ENCODE data around the gene KIF26B.

Gene KIF26B

GRCh38 chr1:245503548-245503947 lies 348.8 kb downstream of the KIF26B start:
- no peak for TF ChIP-seq PAX5 (IDR thresholded peaks at IDR 0.05; ENCODE audit: insufficient read depth, low read length, severe bottlenecking)
- TF ChIP-seq SPI1 (IDR thresholded peaks at IDR 0.05; ENCODE audit: low read depth, low read length): no peak
- TF ChIP-seq POLR2AphosphoS5 (IDR thresholded peaks at IDR 0.05; ENCODE audit: low read depth, low read length): no peak
- no peak for TF ChIP-seq POLR2A (IDR thresholded peaks at IDR 0.05; ENCODE audit: low read depth, low read length)
- TF ChIP-seq POU2F2 (IDR thresholded peaks at IDR 0.05; ENCODE audit: low read depth, low read length): no peak
- no peak for TF ChIP-seq TAF1 (IDR thresholded peaks at IDR 0.05; ENCODE audit: low read depth, low read length)
- DNase-seq (ENCODE audit: insufficient read length, low spot score): no peak
- no peak for FAIRE-seq

- no peak for FAIRE-seq
These were observed 355.4 kb downstream of the KIF26B start for GRCh38 chr1:245510144-245510543.

GRCh38 chr1:245512181-245512888 lies 357.6 kb downstream of the KIF26B start:
- DNase-seq (ENCODE audit: insufficient read length, low spot score): no peak
- TF ChIP-seq TAF1 (IDR thresholded peaks at IDR 0.05; ENCODE audit: low read depth, low read length) (no peak), POLR2A (IDR thresholded peaks at IDR 0.05; ENCODE audit: low read depth, low read length) (no peak), PAX5 (IDR thresholded peaks at IDR 0.05; ENCODE audit: insufficient read depth, low read length, severe bottlenecking) (no peak), POLR2AphosphoS5 (IDR thresholded peaks at IDR 0.05; ENCODE audit: low read depth, low read length) (no peak), SPI1 (IDR thresholded peaks at IDR 0.05; ENCODE audit: low read depth, low read length) (no peak)
- no peak for FAIRE-seq

More at GRCh38 chr1:245510144-245510543, 355.4 kb downstream of the KIF26B start:
- DNase-seq (ENCODE audit: insufficient read length, low spot score): no peak
- TF ChIP-seq POU2F2 (IDR thresholded peaks at IDR 0.05; ENCODE audit: low read depth, low read length) (no peak), SPI1 (IDR thresholded peaks at IDR 0.05; ENCODE audit: low read depth, low read length) (no peak), PAX5 (IDR thresholded peaks at IDR 0.05; ENCODE audit: insufficient read depth, low read length, severe bottlenecking) (no peak), POLR2A (IDR thresholded peaks at IDR 0.05; ENCODE audit: low read depth, low read length) (no peak), POLR2AphosphoS5 (IDR thresholded peaks at IDR 0.05; ENCODE audit: low read depth, low read length) (no peak), TAF1 (IDR thresholded peaks at IDR 0.05; ENCODE audit: low read depth, low read length) (no peak)

- FAIRE-seq (no peak), DNase-seq (ENCODE audit: insufficient read length, low spot score) (no peak)
- no peak for TF ChIP-seq SPI1 (IDR thresholded peaks at IDR 0.05; ENCODE audit: low read depth, low read length)
- no peak for TF ChIP-seq TAF1 (IDR thresholded peaks at IDR 0.05; ENCODE audit: low read depth, low read length)
- no peak for TF ChIP-seq POLR2A (IDR thresholded peaks at IDR 0.05; ENCODE audit: low read depth, low read length)
- no peak for TF ChIP-seq POU2F2 (IDR thresholded peaks at IDR 0.05; ENCODE audit: low read depth, low read length)
- TF ChIP-seq POLR2AphosphoS5 (IDR thresholded peaks at IDR 0.05; ENCODE audit: low read depth, low read length): no peak
- TF ChIP-seq PAX5 (IDR thresholded peaks at IDR 0.05; ENCODE audit: insufficient read depth, low read length, severe bottlenecking): no peak
These were observed 358.3 kb downstream of the KIF26B start for GRCh38 chr1:245512980-245513578.

GRCh38 chr1:245516284-245516759 lies 361.5 kb downstream of the KIF26B start:
- DNase-seq (ENCODE audit: insufficient read length, low spot score) (no peak), FAIRE-seq (no peak)

GRCh38 chr1:245520611-245521010 lies 365.8 kb downstream of the KIF26B start:
- TF ChIP-seq TAF1 (IDR thresholded peaks at IDR 0.05; ENCODE audit: low read depth, low read length): no peak
- no peak for FAIRE-seq
- DNase-seq (ENCODE audit: insufficient read length, low spot score): no peak

More at GRCh38 chr1:245516284-245516759, 361.5 kb downstream of the KIF26B start:
- TF ChIP-seq POLR2AphosphoS5 (IDR thresholded peaks at IDR 0.05; ENCODE audit: low read depth, low read length): no peak
- no peak for TF ChIP-seq POLR2A (IDR thresholded peaks at IDR 0.05; ENCODE audit: low read depth, low read length)
- no peak for TF ChIP-seq POU2F2 (IDR thresholded peaks at IDR 0.05; ENCODE audit: low read depth, low read length)
- no peak for TF ChIP-seq PAX5 (IDR thresholded peaks at IDR 0.05; ENCODE audit: insufficient read depth, low read length, severe bottlenecking)

DNA sequence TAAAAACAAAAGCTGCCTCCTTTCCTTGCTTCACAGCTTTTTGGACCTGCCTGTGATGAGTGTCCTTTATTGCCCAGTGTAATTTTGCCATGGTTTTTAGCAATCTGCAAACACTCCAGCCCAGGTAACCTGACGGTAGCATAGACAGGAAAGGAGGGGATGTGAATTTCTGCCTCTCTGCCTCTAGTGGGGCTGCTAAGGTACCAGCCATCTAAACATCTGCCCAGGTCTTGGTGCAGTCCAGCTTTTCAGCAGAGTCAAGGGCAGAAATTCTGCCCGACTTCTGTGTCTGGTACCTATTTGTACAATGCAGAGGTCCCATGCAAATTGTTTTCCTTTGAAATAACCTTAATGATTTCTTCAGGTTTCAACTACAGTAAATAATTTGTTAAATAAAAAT lies 371.4 kb downstream of the KIF26B start:
- TF ChIP-seq POLR2AphosphoS5 (IDR thresholded peaks at IDR 0.05; ENCODE audit: low read depth, low read length) (no peak), POLR2A (IDR thresholded peaks at IDR 0.05; ENCODE audit: low read depth, low read length) (no peak)
- no peak for DNase-seq (ENCODE audit: insufficient read length, low spot score)
- no peak for FAIRE-seq

DNA sequence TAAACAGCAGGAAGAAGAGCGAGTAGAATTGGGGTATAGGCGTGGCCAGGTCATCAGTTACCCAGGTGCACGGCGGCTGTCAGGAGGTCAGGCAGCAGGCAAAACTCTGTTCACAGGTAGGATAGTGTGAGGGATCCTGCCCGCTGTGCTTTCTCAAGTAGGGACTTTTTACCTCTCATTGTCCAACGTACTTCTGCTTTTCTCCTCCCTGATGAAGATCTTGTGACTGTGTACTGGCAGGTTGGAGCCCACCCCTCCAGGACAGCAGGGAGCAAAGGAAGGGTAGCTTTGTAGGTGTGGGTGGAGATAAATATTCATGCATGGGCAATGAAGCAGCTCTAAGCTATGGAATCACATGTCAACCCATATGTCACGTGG lies 373.5 kb downstream of the KIF26B start:
- DNase-seq (ENCODE audit: insufficient read length, low spot score) (no peak), FAIRE-seq (no peak)
- TF ChIP-seq POLR2A (IDR thresholded peaks at IDR 0.05; ENCODE audit: low read depth, low read length): no peak
- TF ChIP-seq SPI1 (IDR thresholded peaks at IDR 0.05; ENCODE audit: low read depth, low read length): no peak
- TF ChIP-seq POU2F2 (IDR thresholded peaks at IDR 0.05; ENCODE audit: low read depth, low read length): no peak
- no peak for TF ChIP-seq TAF1 (IDR thresholded peaks at IDR 0.05; ENCODE audit: low read depth, low read length)
- TF ChIP-seq PAX5 (IDR thresholded peaks at IDR 0.05; ENCODE audit: insufficient read depth, low read length, severe bottlenecking): no peak
- no peak for TF ChIP-seq POLR2AphosphoS5 (IDR thresholded peaks at IDR 0.05; ENCODE audit: low read depth, low read length)

GRCh38 chr1:245530937-245531336 lies 376.2 kb downstream of the KIF26B start:
- TF ChIP-seq POU2F2 (IDR thresholded peaks at IDR 0.05; ENCODE audit: low read depth, low read length): no peak
- TF ChIP-seq PAX5 (IDR thresholded peaks at IDR 0.05; ENCODE audit: insufficient read depth, low read length, severe bottlenecking): no peak
- no peak for TF ChIP-seq POLR2A (IDR thresholded peaks at IDR 0.05; ENCODE audit: low read depth, low read length)
- TF ChIP-seq TAF1 (IDR thresholded peaks at IDR 0.05; ENCODE audit: low read depth, low read length): no peak
- no peak for TF ChIP-seq SPI1 (IDR thresholded peaks at IDR 0.05; ENCODE audit: low read depth, low read length)
- TF ChIP-seq POLR2AphosphoS5 (IDR thresholded peaks at IDR 0.05; ENCODE audit: low read depth, low read length): no peak
- DNase-seq (ENCODE audit: insufficient read length, low spot score) (no peak), FAIRE-seq (no peak)

DNA sequence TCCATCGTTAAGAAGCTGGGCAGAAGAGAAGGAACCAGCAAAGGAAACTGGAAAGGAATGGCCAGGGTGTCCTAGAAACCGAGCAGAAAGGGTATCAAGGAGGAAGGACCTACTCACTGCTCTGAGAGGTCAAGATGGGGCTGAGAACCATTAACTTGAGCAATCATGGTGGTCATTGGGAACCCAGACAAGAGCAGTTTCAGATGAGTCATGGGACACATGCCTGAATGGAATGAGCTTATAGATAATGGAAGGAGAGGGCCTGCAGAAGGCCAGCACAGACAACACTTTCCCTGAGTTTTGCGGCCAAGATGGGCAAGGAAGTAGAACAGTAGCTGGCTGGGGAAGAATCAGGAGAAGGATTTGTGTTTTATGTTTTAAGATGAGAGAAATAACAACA lies 383.2 kb downstream of the KIF26B start:
- FAIRE-seq: no peak

More for the DNA sequence above, 383.2 kb downstream of the KIF26B start:
- no peak for DNase-seq (ENCODE audit: insufficient read length, low spot score)
- TF ChIP-seq TAF1 (IDR thresholded peaks at IDR 0.05; ENCODE audit: low read depth, low read length) (no peak), POU2F2 (IDR thresholded peaks at IDR 0.05; ENCODE audit: low read depth, low read length) (no peak), POLR2AphosphoS5 (IDR thresholded peaks at IDR 0.05; ENCODE audit: low read depth, low read length) (no peak), PAX5 (IDR thresholded peaks at IDR 0.05; ENCODE audit: insufficient read depth, low read length, severe bottlenecking) (no peak), POLR2A (IDR thresholded peaks at IDR 0.05; ENCODE audit: low read depth, low read length) (no peak), SPI1 (IDR thresholded peaks at IDR 0.05; ENCODE audit: low read depth, low read length) (no peak)
